ENCODE results near the gene BAZ2A.

The BAZ2A gene

DNA sequence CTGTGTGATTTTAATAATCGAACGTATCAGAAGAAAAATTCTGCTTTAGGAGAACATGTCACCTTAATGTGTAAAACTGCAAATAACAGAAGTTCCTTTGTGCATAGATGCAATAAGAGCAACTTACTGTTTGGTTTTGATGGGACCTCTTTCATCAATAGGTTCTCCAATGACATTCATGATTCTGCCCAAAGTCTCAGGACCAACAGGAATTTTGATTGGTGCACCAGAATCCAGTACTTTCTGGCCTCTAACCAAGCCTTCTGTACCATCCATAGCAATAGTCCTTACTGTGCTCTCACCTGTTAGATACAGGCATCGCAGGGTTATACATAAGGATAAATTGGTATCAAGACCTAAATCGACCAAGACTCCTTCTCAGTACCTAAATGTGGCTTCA lies 14.5 kb upstream of the BAZ2A start:
- no peak for TF ChIP-seq GATA3 (IDR thresholded peaks at IDR 0.05; ENCODE audit: low read depth, low read length)
- TF ChIP-seq GATA2 (IDR thresholded peaks at IDR 0.05; ENCODE audit: low read depth, low read length): no peak

DNA sequence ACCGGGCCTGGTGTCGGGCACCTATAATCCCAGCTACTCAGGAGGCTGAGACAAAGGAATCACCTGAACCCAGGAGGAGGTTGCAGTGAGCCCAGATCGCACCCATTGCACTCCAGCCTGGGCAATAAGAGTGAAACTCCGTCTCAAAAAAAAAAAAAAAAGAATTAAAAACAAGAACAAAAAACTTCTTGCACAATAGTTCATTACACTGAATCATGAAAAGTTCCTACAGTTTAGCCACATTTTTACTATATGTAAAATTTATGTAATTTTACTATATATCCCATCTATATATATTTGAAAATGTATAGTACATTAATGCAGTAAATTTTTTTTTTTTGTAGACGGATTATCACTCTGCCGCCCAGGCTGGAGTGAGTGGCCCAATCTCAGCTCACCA lies 11.1 kb upstream of the BAZ2A start:
- TF ChIP-seq GATA2 (IDR thresholded peaks at IDR 0.05; ENCODE audit: low read depth, low read length) (no peak), GATA3 (IDR thresholded peaks at IDR 0.05; ENCODE audit: low read depth, low read length) (no peak)

DNA sequence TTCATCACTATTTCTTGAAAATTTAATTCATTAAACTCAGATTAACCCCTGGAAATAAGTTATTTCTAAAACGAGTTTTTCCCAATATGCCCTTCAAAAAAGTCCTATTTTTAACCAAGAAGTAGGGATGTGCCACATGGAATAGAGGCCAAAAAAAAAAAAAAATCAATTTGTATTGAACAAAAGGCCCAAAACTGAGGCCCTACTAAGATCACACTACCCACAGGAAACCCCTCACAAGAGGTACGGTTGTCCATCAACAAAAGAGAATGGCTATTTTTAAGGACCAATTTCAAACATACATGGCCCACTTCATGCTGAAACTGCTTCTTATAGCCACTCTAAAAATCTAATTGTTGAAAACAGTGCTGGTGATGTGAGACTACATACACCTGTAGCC lies 7.5 kb upstream of the BAZ2A start:
- TF ChIP-seq GATA2 (IDR thresholded peaks at IDR 0.05; ENCODE audit: low read depth, low read length): no peak
- no peak for TF ChIP-seq GATA3 (IDR thresholded peaks at IDR 0.05; ENCODE audit: low read depth, low read length)

DNA sequence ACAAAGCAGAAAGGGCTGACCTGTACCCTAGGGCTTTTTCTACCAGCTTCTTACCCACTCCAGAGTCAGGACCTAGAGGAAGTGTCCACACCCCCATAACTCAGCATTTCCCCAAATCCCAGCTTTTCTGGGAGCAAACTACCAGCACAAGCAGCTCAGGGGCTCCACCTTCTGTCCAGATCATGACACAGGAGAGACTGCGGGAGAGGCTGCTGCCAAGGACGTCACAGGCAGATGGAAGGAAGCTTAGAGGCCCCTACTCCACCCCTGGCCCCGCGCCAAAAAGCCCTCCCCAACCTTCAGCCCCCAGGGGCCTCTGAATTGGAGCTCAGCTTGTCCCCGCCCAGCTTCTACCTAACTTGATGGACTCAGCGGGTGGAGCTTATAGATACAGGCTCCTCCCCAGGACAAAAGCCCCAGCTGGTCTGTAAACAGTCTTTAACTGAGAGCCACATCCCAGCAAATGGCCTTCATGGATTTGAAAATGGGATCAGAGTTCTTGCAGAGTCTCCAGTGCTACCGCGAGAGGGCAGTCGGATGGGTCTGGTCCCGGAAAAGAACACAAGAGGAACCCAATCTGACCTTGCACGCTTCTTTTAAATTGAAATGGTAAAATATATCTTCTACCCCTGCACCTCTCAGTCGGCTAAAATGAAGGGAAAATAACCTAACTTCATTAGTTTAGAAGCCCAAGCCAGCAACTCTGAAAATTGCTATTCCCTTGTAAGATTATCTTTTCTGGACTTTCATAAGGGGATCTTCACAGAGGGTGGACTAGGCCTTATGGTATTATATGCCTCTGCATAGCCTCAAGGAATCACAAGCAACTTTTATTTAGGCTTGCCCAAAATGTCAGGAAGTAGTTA lies 6.8 kb upstream of the BAZ2A start:
- TF ChIP-seq GATA3 (IDR thresholded peaks at IDR 0.05; ENCODE audit: low read depth, low read length) (no peak), GATA2 (IDR thresholded peaks at IDR 0.05; ENCODE audit: low read depth, low read length) (no peak)

DNA sequence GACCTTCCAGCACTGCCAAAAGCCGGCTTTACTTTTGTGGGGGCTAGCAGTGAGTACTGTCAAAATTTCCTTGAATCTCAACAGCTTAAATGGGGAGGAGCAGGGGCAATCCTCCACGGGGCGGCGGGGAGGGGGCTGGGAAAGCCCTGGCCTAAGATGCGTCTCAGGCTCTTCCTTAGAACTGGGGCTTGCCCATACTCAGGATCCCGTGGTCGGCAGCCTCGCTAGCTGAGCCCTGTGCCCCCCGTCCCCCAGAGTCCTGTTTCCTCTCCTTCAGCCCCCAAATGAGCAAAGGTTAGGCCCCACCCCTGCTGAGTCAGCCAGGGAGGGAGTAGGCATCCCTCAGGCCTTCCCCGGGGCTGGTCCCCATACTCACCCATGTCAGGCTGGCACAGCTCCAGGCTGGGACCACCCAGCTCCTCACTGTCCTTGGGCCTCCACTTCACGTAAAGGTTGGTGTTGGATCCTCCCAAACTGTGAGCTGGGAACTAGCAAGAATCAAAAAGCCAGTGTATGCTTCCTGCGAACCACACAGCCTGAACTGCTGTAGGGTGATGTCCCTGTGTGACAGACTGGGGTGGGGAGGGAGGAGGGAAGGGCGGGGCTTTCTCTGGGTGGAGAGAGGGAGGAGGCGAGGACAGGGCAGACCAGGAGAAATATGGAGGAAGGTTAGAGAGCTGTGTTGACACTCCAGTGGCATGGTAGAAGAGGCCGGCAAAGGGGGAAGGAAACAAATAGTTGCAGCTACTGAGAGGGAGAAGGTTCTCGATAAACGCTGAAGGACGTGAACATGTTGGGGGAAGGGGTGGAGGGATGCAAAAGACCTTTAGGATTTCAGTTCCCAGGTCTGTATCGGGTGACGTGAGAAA lies 5.9 kb upstream of the BAZ2A start:
- TF ChIP-seq GATA2 (IDR thresholded peaks at IDR 0.05; ENCODE audit: low read depth, low read length): no peak

DNA sequence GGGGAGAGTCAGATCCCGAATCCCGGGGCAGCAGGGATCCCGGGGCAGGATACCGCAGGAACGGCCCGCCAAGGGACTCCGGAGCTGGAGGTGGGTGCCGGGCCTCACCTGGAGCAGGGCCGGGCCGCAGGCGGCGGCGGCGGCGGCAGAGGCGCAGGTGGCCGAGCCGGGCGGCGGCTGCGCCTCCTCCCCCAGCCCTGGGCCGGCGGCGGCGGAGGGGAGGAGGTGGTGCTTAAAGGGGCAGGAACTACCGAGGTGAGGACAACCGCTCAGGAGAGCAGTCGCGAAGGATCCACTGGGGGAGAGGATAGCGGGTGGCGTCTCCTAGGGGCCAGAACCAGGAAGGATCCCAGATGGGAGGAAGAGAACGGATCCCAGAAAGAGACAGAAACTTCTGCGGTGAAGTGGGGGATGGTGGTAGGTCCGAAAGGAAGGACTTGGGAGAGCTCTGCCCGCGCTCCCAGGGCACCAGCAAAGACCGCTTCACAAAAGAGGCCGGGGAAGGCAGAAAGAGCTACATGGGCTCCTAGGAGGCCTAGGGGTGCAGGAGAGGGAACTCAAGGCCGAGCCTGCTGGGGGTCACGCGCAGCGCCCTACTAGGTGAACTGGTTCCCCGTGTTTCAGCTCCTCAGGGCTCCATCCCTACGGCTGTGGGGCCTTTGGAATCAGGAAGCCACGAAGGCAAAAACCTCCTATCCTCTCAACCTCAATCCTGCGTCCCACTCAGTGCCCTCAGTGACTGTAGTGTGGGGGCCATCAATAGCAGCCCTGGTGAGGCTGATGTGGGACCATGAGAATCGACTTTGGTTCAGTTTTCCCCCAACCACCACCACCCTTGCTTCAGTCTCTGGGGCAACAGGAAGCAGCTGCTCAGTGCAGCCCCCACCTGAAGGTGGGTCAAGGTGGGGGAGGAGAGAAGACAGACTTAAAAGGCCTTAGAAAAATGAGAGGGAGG lies 5.0 kb upstream of the BAZ2A start:
- no peak for TF ChIP-seq GATA2 (IDR thresholded peaks at IDR 0.05; ENCODE audit: low read depth, low read length)
- TF ChIP-seq GATA3 (IDR thresholded peaks at IDR 0.05; ENCODE audit: low read depth, low read length): no peak

DNA sequence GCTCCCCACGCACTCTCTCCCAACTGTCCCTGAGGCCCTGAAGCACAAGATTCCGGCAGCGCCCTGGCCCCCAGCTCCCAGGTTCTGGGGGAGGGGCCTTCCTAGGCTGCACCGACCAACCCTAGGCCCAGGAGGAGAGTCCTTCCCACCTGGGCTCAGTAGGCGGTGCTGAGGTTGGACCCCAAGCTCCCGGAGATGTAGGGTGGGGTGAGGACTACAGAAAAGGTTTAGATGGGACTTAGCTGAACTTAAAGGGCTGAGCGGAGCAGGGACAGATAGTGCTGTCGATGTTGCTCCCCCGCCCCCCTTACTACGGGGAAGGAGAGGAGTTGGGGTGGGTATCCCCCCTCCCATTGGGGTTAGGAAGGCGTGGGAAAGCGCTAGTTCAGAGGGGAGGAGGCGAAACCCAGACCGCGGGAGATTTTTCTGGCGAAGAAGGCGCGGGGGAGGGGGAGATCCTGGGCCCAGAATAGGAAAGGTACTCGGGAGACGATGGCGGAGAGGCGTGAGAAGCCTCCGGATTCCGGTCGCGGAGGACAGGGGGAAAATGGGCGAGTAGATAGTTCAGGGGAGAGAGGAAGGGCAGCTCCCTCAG lies 4.2 kb upstream of the BAZ2A start:
- TF ChIP-seq GATA2 (IDR thresholded peaks at IDR 0.05; ENCODE audit: low read depth, low read length): no peak
- no peak for TF ChIP-seq GATA3 (IDR thresholded peaks at IDR 0.05; ENCODE audit: low read depth, low read length)

DNA sequence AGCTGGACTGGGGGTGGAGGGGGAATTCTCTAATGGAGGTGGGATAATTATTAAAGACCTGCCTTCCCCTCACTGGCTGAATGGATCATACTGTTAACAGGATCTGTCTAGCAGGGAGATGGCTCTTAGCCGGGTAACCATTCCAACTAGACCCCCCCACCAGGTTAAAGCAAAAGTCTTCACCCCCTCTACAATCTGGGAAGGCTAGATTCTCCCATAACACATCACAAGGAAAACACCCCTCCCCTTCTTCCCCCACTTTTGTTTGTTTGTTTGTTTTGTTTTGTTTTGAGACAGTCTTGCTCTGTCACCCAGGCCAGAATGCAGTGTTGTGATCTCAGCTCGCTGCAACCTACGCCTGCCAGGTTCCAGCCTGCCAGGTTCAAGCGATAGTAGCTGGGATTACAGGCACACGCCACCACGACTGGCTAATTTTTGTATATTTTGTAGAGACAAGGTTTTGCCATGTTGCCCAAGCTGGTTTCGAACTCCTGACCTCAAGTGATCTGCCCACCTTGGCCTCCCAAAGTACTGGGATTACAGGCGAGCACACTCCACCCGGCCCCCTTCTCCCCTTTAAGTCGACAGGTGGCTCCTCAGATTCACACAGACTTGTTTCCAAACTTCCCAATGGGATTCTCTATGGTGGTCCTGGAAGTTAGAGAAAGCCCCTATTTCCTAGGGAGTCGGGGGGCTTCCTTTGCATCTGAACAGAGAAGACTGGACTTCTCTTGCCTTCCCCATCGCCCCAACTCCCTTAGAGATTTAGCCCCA lies 3.5 kb upstream of the BAZ2A start:
- no peak for TF ChIP-seq GATA3 (IDR thresholded peaks at IDR 0.05; ENCODE audit: low read depth, low read length)
- no peak for TF ChIP-seq GATA2 (IDR thresholded peaks at IDR 0.05; ENCODE audit: low read depth, low read length)

DNA sequence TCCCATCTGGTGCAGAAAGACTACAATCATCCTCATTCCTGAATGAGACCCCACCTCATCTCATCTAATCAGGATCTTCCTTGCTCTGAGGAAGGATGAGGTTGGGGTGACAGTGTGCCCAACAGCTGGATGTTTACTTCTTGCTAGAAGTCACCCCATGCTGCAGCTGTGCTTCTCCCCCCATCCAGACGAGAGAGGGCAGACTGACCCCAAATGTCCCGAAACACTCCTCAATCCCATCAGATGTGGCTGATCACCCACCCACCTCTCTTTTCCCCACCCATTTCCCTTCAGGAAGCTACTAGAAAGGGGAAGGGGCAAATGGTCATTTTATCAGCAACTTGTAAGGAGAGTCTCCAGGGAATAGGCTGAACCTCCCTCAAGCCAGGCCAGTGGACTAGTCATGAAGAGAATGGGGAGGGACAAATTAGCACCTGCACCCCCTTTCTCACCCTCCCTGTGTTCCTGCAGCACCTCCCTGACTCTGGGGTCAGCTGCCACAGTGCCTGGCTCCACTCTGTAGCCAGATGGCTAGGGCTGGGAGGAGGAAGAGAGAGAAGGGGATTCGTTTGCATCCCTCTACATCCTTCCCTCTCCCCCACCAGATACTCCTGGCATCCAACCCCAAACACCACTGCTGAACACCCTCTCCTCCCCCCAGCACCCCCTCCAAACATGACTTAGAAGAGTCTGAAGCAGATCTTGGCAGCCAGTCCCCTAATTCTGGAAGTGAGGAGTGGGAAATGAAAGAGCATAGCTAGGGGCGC lies 2.8 kb upstream of the BAZ2A start:
- no peak for TF ChIP-seq GATA2 (IDR thresholded peaks at IDR 0.05; ENCODE audit: low read depth, low read length)
- TF ChIP-seq GATA3 (IDR thresholded peaks at IDR 0.05; ENCODE audit: low read depth, low read length): no peak

DNA sequence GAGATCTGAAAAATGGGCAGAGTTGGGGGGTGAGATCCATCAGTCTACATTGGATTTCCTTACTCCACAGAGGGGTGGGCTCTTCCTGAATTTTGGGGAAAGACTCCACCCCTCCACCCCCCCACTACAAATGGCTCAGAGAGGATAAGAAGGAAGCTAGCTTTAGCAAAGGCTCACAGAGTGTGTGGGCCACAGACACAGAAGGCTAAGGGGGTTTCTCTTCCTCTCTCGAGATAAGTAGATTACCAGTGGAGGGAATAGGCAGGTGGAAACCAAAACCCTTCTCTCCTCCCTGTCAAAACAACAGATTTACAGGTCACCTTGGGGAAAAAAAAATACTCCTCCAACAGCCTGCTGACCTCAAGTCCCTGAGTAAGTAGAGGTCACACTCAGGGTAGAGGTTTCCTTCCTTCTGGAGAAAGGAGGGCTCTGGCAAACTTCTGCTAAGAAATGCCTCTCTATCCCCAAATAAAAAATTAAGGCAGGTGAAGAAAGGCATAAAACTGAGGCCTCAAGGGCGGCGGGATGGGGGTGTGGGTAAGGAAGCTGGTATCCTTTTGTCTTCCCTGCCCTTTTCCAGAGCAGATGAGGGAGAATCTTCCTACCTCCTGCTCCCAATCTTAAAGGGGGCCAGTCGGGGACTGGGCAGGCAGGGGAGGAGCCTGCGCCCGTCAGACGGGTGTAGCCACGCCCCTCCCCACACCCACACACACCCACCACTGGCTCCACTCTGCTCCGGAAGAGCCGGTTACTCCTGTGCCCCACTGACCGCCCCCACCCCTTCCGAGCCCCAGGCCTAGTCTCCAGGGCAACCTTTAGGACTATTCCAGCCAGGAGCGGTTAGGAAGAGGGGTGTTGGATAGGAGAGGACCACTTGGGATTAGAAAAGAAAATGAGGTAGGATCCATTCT lies 1.9 kb upstream of the BAZ2A start:
- no peak for TF ChIP-seq GATA2 (IDR thresholded peaks at IDR 0.05; ENCODE audit: low read depth, low read length)
- TF ChIP-seq GATA3 (IDR thresholded peaks at IDR 0.05; ENCODE audit: low read depth, low read length): no peak

DNA sequence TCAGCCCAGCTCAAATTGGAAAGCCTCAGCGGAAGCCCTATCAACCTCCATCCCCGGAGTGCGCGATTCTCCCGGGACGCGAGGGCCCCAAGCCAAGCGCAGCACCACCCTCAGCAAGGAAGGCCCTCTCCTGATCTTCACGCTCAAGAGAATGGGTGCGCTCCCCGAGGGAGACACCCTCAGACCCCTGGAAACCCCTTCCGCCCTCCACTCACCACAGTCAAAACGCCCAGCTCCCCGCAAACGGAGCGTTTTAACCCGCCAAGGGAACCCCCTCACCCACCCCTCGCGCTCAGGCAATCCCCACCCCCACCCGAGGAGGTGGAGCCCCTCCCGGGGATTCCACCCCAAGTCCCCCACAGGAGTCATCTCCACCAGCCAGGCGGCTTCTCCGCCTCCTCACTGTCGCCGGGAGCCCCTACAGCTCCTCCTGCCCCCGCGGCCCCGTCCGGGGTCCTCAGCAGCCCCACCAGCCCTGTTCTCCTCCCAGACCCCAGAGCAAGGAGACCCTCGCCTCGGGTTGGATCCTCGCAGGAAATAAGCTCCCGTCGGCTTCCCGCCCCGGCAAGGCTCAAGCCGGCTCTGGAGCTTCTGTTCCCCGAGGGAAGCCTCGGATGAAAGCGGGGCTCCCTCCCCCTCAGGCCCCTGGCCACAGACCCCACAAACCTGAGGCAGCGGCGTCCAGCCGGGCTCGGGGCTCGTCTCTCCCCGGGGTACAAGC lies 507 bp downstream of the BAZ2A start:
- TF ChIP-seq GATA3 (IDR thresholded peaks at IDR 0.05; ENCODE audit: low read depth, low read length) (no peak), GATA2 (IDR thresholded peaks at IDR 0.05; ENCODE audit: low read depth, low read length) (no peak)

Data from SH-SY5Y (cell line).